GM12878 (cell line): ENCODE results near the gene S100A2.

Source experiments
- CEBPB ChIP-seq, 2 experiments: fragments of 150-350 bp in 1 of 2; IDR thresholded peaks; 2 replicates each; pipeline ENCODE4 v1.6.1; 2012 to 2014; ENCODE audit warnings: low read depth in 2 of 2, low read length in 2 of 2, borderline replicate concordance in 1 of 2, inconsistent platforms in 1 of 2
- CHD1 ChIP-seq: IDR thresholded peaks from 2 replicates; pipeline ENCODE4 v1.6.1; 2012; ENCODE audit warnings: low read depth, low read length, improper control_type of control experiment
- CTCF ChIP-seq, 3 experiments: IDR thresholded peaks in 2 of 3; conservative IDR thresholded peaks in 1 of 3; 2 replicates each; pipeline ENCODE4 v1.5.1; 2011; ENCODE audit warnings: low read depth in 3 of 3, low read length in 3 of 3, mild to moderate bottlenecking in 3 of 3, control low read depth in 2 of 3, moderate library complexity in 2 of 3, inconsistent platforms in 1 of 3, mixed read lengths in 1 of 3; ENCODE audit not compliant: control insufficient read depth in 2 of 3, insufficient read depth in 1 of 3; ENCODE audit errors: extremely low read depth in 1 of 3
- EZH2 ChIP-seq: IDR thresholded peaks from 2 replicates; pipeline ENCODE4 v1.6.1; 2012; ENCODE audit warnings: low read depth, mild to moderate bottlenecking, control low read depth, inconsistent platforms, low read length, borderline replicate concordance; ENCODE audit not compliant: control insufficient read depth
- FOS ChIP-seq: IDR thresholded peaks from 3 replicates; pipeline ENCODE4 v1.6.1; 2011; ENCODE audit warnings: borderline replicate concordance; ENCODE audit not compliant: insufficient read length; ENCODE audit errors: extremely low read depth
- IKZF2 ChIP-seq, 2 experiments: fragments of 450-650 bp; IDR thresholded peaks; 2 replicates each; pipeline ENCODE4 v1.6.1; 2017; ENCODE audit warnings: mild to moderate bottlenecking in 2 of 2, moderate library complexity in 2 of 2
- JUNB ChIP-seq: IDR thresholded peaks from 2 replicates; pipeline ENCODE4 v1.6.1; 2016; ENCODE audit warnings: antibody characterized with exemption, mild to moderate bottlenecking
- MEF2A ChIP-seq: IDR thresholded peaks from 2 replicates; pipeline ENCODE4 v1.6.1; 2011; ENCODE audit warnings: low read depth, mild to moderate bottlenecking, low read length, moderate library complexity; ENCODE audit not compliant: insufficient read depth
- POLR2A ChIP-seq: IDR thresholded peaks from 2 replicates; pipeline ENCODE4 v1.6.1; 2011; ENCODE audit warnings: low read depth, mild to moderate bottlenecking, low read length
- RAD51 ChIP-seq: fragments of 450-650 bp; IDR thresholded peaks from 2 replicates; pipeline ENCODE4 v1.6.1; 2016; ENCODE audit warnings: moderate library complexity, mild to moderate bottlenecking, inconsistent platforms
- TCF12 ChIP-seq: IDR thresholded peaks from 2 replicates; pipeline ENCODE4 v1.6.1; 2011; ENCODE audit warnings: low read depth, mild to moderate bottlenecking, low read length
- YBX1 ChIP-seq: fragments of 450-650 bp; IDR thresholded peaks from 2 replicates; pipeline ENCODE4 v1.6.1; 2016; ENCODE audit warnings: antibody characterized with exemption
- TF ChIP-seq, protein P1 (sequence below): IDR thresholded peaks from 2 replicates; pipeline ENCODE4 v1.6.1; 2012; ENCODE audit warnings: mild to moderate bottlenecking, low read depth, low read length

DNA sequence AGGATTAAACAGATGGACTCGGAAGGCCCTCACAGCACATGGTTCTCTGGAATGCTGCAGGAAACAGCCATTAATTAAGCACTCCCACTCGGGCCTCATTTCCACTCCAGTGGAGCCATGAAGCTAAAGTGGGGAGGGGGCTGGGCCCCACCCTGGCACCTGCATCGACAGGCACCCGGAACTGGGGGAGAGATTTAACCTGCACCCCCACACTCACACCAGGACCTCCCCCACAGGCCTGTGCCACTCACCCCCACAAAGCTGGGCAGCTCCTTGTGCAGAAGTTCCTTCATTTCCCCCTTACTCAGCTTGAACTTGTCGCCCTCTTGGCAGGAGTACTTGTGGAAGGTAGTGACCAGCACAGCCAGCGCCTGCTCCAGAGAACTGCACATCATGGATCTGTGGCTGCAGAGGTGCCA lies 2.2 kb downstream of the S100A2 start:
- TF ChIP-seq JUNB (no peak), CTCF (IDR thresholded peaks at IDR 0.05 in 2 of 3, conservative IDR thresholded peaks at IDR 0.05 in 1 of 3; ENCODE audit: control insufficient read depth in 2 of 3, extremely low read depth in 1 of 3, insufficient read depth in 1 of 3, low read depth in 3 of 3, low read length in 3 of 3) (no peak), RAD51 (no peak), MEF2A (no peak), TCF12 (no peak), EZH2 (no peak), CHD1 (no peak), CEBPB (IDR thresholded peaks at IDR 0.05; ENCODE audit: borderline replicate concordance in 1 of 2, low read depth in 2 of 2, low read length in 2 of 2) (no peak), IKZF2 (IDR thresholded peaks at IDR 0.05) (no peak), FOS (no peak), POLR2A (no peak), YBX1 (no peak)
- TF ChIP-seq, protein P1, sequence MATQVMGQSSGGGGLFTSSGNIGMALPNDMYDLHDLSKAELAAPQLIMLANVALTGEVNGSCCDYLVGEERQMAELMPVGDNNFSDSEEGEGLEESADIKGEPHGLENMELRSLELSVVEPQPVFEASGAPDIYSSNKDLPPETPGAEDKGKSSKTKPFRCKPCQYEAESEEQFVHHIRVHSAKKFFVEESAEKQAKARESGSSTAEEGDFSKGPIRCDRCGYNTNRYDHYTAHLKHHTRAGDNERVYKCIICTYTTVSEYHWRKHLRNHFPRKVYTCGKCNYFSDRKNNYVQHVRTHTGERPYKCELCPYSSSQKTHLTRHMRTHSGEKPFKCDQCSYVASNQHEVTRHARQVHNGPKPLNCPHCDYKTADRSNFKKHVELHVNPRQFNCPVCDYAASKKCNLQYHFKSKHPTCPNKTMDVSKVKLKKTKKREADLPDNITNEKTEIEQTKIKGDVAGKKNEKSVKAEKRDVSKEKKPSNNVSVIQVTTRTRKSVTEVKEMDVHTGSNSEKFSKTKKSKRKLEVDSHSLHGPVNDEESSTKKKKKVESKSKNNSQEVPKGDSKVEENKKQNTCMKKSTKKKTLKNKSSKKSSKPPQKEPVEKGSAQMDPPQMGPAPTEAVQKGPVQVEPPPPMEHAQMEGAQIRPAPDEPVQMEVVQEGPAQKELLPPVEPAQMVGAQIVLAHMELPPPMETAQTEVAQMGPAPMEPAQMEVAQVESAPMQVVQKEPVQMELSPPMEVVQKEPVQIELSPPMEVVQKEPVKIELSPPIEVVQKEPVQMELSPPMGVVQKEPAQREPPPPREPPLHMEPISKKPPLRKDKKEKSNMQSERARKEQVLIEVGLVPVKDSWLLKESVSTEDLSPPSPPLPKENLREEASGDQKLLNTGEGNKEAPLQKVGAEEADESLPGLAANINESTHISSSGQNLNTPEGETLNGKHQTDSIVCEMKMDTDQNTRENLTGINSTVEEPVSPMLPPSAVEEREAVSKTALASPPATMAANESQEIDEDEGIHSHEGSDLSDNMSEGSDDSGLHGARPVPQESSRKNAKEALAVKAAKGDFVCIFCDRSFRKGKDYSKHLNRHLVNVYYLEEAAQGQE = no peak
